Measurements from ENCODE around the gene GPATCH3. TPM values are rescaled to one million over a fixed set of nuclear protein-coding genes. Genes with fewer than 3 reads are reported as not detected.

Gene GPATCH3
- total and polyA plus RNA-seq, 2 of the 8 experiments (the other 6 are each of a cell fraction or from before 2014, with no cell fraction given) = 7.9 to 17.4 TPM

- H3K27me3 ChIP-seq (replicated peaks in 1 of 4; ENCODE audit: control insufficient read depth in 3 of 4, extremely low read depth in 1 of 4, insufficient read depth in 3 of 4, low read length in 3 of 4) = no peaks in the 10 kb centered on the region
- CTCF ChIA-PET (ENCODE audit: partially characterized antibody) = interaction anchor here (0.8 to 1.5 kb wide), 3 partner anchors 18 to 56 kb away, joined by 3 read pairs; partner anchors contain the start of gene GPN2
Observed at GRCh38 chr1:26946270-26946669, 46.0 kb upstream of the GPATCH3 start.

More at GRCh38 chr1:26946270-26946669, 46.0 kb upstream of the GPATCH3 start:
- Histone ChIP-seq H2BK12ac (ENCODE audit: low read depth, low read length) (no peak overlapping the region), H3K4me1 (replicated peaks in 1 of 4; ENCODE audit: control insufficient read depth in 3 of 4, insufficient read depth in 4 of 4, low read length in 3 of 4) (no peaks in the 10 kb centered on the region), H3K18ac (ENCODE audit: extremely low read depth, low read length) (no peak overlapping the region), H4K91ac (replicated peaks; ENCODE audit: insufficient read length, low read length) (no peak overlapping the region), H2BK5ac (ENCODE audit: low read depth, low read length) (no peak overlapping the region), H3K79me1 (ENCODE audit: low read depth, low read length) (no peaks in the 10 kb centered on the region), H3K4ac (replicated peaks; ENCODE audit: insufficient read length, low read depth, low read length) (no peak overlapping the region), H4K5ac (ENCODE audit: insufficient read length, low read depth, low read length) (no peak overlapping the region), H3K4me2 (ENCODE audit: insufficient read depth in 1 of 2, low read depth in 2 of 2, low read length in 2 of 2) (no peak overlapping the region), H3K79me2 (ENCODE audit: control insufficient read depth in 1 of 2, insufficient read depth in 2 of 2, low read length in 2 of 2) (no peaks in the 10 kb centered on the region), H3K27ac (ENCODE audit: low read depth, low read length) (no peak overlapping the region), H2BK20ac (ENCODE audit: low read length) (no peak overlapping the region), H2BK120ac (replicated peaks; ENCODE audit: low read depth, low read length) (no peak overlapping the region), H3K9ac (replicated peaks in 1 of 4; ENCODE audit: extremely low read depth in 1 of 4, low read depth in 3 of 4, low read length in 3 of 4) (no peak overlapping the region), H3K23ac (ENCODE audit: insufficient read length) (no peak overlapping the region), H3K9me3 (ENCODE audit: insufficient read depth in 2 of 2, low read depth in 1 of 2, low read length in 1 of 2) (no peaks in the 10 kb centered on the region), H3K14ac (ENCODE audit: insufficient read length) (no peak overlapping the region), H3K36me3 (ENCODE audit: control insufficient read depth in 2 of 4, insufficient read depth in 4 of 4, low read length in 3 of 4) (peaks cover 19 to 60% (median 40%) of the 10 kb centered on the region in 4 experiments), H2AK5ac (ENCODE audit: low read depth, low read length) (no peak overlapping the region), H2BK15ac (ENCODE audit: low read length) (no peak overlapping the region), H4K8ac (ENCODE audit: extremely low read depth, insufficient read depth, low read length) (no peak overlapping the region), H3K4me3 (ENCODE audit: extremely low read depth in 1 of 4, insufficient read depth in 2 of 4, low read depth in 3 of 4, low read length in 4 of 4) (no peak overlapping the region), H2AFZ (ENCODE audit: low read length) (no peak overlapping the region), H3K56ac (replicated peaks; ENCODE audit: insufficient read length, low read depth, low read length) (no peak overlapping the region), H4K20me1 (replicated peaks in 1 of 2; ENCODE audit: control insufficient read depth in 1 of 2, insufficient read depth in 2 of 2, low read length in 2 of 2) (peaks cover under 1 to 4% of the 10 kb centered on the region in 2 experiments), H3K23me2 (ENCODE audit: low read depth, low read length) (no peaks in the 10 kb centered on the region)
- TF ChIP-seq NRF1 (IDR thresholded peaks at IDR 0.05; ENCODE audit: low read depth, low read length) (no peak), SIRT6 (IDR thresholded peaks at IDR 0.05; ENCODE audit: low read length) (no peak), RNF2 (IDR thresholded peaks at IDR 0.05; ENCODE audit: borderline replicate concordance, low read depth, low read length, missing control alignments, poor library complexity, severe bottlenecking) (no peak), RAD21 (IDR thresholded peaks at IDR 0.05 in 1 of 2, conservative IDR thresholded peaks at IDR 0.05 in 1 of 2; ENCODE audit: low read depth in 2 of 2, low read length in 2 of 2) (no peak), PHF8 (conservative IDR thresholded peaks at IDR 0.05; ENCODE audit: low read depth, low read length) (no peak), HDAC6 (IDR thresholded peaks at IDR 0.05; ENCODE audit: low read depth, low read length) (no peak), CREB1 (IDR thresholded peaks at IDR 0.05) (no peak), CHD1 (IDR thresholded peaks at IDR 0.05; ENCODE audit: low read depth, low read length) (no peak), POU5F1 (IDR thresholded peaks at IDR 0.05; ENCODE audit: low read depth, low read length) (no peak)
- 100% methylated on average over 4 of the region's 4 CpGs; no CpG with 5 or more reads in 1 of the 2 experiments for WGBS, 2 experiments (ENCODE audit: extremely low coverage in 1 of 2, insufficient coverage in 1 of 2, insufficient read length in 1 of 2, insufficient replicate concordance in 2 of 2, low coverage in 1 of 2, low lambda C conversion rate in 2 of 2, missing lambda C conversion rate in 1 of 2)
- FAIRE-seq = no peak
- POLR2A ChIA-PET (ENCODE audit: partially characterized antibody) = interaction anchor here (0.8 to 2.4 kb wide), 7 partner anchors 9 to 61 kb away, joined by 3 to 16 read pairs (median 4); partner anchors contain the start of genes KDF1 and NUDC
- no peak for DNase-seq (ENCODE audit: low read depth in 1 of 2, low spot score in 2 of 2)

Data from H1 (cell line).